Measurements from ENCODE around the gene CUX1. TPM values are rescaled to one million over a fixed set of nuclear protein-coding genes. Genes with fewer than 3 reads are reported as not detected.

The CUX1 gene
- total and polyA plus RNA-seq, 2 of the 13 experiments (the other 11 are each of a cell fraction or from before 2014, with no cell fraction given): 13.7 to 14.9 TPM

DNA sequence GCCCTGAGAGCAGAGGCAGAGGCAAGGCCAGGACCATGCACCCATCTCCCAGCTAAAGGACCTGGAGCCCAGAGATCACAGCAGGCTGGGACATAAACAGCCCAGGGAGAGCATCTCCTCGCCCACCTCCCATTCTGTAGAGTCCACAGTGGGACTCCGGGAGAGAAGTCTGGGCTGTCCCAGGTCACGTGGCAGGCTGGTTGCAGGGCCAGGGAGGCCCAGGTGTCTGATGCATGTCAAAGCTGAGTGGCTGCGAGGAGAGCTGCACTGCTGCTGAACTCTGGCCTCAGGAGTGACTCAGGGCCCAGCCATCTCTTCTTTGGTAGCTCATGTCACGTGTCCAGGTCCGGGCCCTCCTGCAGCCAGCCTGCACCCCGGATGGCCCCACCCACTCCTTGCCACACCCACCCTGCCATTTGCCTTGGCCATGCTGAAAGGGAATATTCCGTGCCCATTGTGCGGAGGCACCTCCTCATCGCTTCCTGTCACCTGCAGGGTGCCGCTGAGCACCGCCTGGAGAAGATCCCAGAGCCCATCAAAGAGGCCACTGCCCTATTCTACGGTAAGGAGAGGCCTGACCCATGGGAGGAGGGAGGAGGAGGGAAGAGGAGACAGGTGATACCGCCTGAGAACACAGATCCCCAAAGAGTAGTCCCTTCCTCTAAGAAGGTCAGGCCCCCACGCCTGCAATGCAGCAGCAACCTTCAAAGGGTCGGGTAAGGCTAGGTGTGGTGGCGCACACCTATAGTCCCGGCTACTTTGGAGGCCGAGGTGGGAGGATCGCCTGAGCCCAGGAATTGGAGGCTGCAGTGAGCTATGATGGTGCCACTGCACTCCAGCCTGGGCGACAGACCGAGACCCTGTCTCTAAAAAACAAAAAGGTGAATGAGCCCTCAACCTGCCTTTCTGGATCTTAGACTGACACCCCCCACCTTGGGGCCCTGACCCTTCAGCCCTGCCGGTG, 456.6 kb downstream of the CUX1 start (continued):
- TF ChIP-seq, protein P1, sequence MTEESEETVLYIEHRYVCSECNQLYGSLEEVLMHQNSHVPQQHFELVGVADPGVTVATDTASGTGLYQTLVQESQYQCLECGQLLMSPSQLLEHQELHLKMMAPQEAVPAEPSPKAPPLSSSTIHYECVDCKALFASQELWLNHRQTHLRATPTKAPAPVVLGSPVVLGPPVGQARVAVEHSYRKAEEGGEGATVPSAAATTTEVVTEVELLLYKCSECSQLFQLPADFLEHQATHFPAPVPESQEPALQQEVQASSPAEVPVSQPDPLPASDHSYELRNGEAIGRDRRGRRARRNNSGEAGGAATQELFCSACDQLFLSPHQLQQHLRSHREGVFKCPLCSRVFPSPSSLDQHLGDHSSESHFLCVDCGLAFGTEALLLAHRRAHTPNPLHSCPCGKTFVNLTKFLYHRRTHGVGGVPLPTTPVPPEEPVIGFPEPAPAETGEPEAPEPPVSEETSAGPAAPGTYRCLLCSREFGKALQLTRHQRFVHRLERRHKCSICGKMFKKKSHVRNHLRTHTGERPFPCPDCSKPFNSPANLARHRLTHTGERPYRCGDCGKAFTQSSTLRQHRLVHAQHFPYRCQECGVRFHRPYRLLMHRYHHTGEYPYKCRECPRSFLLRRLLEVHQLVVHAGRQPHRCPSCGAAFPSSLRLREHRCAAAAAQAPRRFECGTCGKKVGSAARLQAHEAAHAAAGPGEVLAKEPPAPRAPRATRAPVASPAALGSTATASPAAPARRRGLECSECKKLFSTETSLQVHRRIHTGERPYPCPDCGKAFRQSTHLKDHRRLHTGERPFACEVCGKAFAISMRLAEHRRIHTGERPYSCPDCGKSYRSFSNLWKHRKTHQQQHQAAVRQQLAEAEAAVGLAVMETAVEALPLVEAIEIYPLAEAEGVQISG (CRISPR knock-in tag; IDR thresholded peaks at IDR 0.05): peak; percentile 59
- TF ChIP-seq, protein P2, sequence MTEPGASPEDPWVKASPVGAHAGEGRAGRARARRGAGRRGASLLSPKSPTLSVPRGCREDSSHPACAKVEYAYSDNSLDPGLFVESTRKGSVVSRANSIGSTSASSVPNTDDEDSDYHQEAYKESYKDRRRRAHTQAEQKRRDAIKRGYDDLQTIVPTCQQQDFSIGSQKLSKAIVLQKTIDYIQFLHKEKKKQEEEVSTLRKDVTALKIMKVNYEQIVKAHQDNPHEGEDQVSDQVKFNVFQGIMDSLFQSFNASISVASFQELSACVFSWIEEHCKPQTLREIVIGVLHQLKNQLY (CRISPR knock-in tag; IDR thresholded peaks at IDR 0.05): peak; percentile 98
- TF ChIP-seq TSC22D2 (CRISPR knock-in tag; IDR thresholded peaks at IDR 0.05; ENCODE audit: borderline replicate concordance) (no peak), PRPF4 (IDR thresholded peaks at IDR 0.05; ENCODE audit: low read depth, low read length, poor library complexity, severe bottlenecking) (no peak)

DNA sequence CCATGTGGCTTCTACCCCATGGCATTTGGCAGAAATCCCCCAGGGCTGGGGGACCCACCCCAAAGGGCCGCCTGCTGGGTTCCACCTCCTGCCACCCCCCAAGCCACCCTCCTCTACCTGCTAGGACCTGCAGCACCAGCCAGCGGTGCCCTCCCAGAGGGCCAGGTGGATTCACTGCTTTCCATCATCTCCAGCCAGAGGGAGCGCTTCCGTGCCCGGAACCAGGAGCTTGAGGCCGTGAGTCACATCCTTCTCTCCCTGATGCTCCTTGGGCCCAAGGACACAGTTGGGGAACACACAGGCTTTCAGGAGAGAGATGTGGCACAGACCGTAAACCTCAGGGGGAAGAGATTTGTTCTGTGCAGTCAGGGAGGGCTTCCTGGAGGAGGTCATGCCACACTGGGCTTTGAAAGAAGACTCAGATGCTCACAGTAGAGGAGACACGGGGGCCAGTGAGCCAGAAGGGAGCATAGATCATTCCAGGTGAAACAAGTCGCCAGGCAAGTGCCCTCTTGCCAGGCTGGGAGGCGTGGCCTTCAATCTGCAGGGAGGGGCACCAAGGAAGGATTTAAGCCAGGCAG, 457.8 kb downstream of the CUX1 start:
- no peak for DNase-seq (ENCODE audit: low spot score)
- H3K27ac ChIP-seq (ENCODE audit: extremely low read length, insufficient read depth, low read length): no peak overlapping the region
- 94% methylated on average over 9 of the region's 10 CpGs for WGBS (ENCODE audit: low lambda C conversion rate)

More for the DNA sequence above, 457.8 kb downstream of the CUX1 start:
- no peaks in the 10 kb centered on the region for H3K79me2 ChIP-seq (ENCODE audit: insufficient read depth, low read length)
- no peaks in the 10 kb centered on the region for H3K36me3 ChIP-seq (replicated peaks in 1 of 2; ENCODE audit: control insufficient read depth in 1 of 2, insufficient read depth in 2 of 2, low read length in 2 of 2)
- H3K4me2 ChIP-seq (ENCODE audit: low read depth, low read length): no peak overlapping the region
- intact Hi-C loops (cut with micrococcal nuclease; ENCODE audit: unreplicated experiment) (no loop called here), in situ Hi-C loops (cut with HindIII; ENCODE audit: extremely low pct_ligation_motif_present, low pct_unique_long_range_greater_than_20kb) (no loop called here)
- FAIRE-seq (no peak), ATAC-seq (no peak)
- peaks cover 45% of the 10 kb centered on the region for H3K4me1 ChIP-seq (ENCODE audit: insufficient read depth, low read length)
- no peak overlapping the region for H3K4me3 ChIP-seq (replicated peaks in 1 of 3; ENCODE audit: insufficient read depth in 1 of 3, low read depth in 2 of 3, low read length in 3 of 3)
- no peaks in the 10 kb centered on the region for H4K20me1 ChIP-seq (ENCODE audit: insufficient read depth, low read length)
- CTCF ChIA-PET (ENCODE audit: low intra/inter-chr PET ratio, low total read pairs): no interaction called here
- BruUV-seq (replicated peaks): no TSS peak
- no peaks in the 10 kb centered on the region for H3K27me3 ChIP-seq (ENCODE audit: control insufficient read depth in 1 of 2, insufficient read depth in 2 of 2, low read length in 2 of 2)
- no peak overlapping the region for H3K9ac ChIP-seq (ENCODE audit: insufficient read depth, low read depth, low read length)
- POLR2A ChIA-PET: no interaction called here
- H2AFZ ChIP-seq (ENCODE audit: low read length): no peak overlapping the region
- H3K9me3 ChIP-seq (ENCODE audit: low read length): no peaks in the 10 kb centered on the region
- TF ChIP-seq, protein P3, sequence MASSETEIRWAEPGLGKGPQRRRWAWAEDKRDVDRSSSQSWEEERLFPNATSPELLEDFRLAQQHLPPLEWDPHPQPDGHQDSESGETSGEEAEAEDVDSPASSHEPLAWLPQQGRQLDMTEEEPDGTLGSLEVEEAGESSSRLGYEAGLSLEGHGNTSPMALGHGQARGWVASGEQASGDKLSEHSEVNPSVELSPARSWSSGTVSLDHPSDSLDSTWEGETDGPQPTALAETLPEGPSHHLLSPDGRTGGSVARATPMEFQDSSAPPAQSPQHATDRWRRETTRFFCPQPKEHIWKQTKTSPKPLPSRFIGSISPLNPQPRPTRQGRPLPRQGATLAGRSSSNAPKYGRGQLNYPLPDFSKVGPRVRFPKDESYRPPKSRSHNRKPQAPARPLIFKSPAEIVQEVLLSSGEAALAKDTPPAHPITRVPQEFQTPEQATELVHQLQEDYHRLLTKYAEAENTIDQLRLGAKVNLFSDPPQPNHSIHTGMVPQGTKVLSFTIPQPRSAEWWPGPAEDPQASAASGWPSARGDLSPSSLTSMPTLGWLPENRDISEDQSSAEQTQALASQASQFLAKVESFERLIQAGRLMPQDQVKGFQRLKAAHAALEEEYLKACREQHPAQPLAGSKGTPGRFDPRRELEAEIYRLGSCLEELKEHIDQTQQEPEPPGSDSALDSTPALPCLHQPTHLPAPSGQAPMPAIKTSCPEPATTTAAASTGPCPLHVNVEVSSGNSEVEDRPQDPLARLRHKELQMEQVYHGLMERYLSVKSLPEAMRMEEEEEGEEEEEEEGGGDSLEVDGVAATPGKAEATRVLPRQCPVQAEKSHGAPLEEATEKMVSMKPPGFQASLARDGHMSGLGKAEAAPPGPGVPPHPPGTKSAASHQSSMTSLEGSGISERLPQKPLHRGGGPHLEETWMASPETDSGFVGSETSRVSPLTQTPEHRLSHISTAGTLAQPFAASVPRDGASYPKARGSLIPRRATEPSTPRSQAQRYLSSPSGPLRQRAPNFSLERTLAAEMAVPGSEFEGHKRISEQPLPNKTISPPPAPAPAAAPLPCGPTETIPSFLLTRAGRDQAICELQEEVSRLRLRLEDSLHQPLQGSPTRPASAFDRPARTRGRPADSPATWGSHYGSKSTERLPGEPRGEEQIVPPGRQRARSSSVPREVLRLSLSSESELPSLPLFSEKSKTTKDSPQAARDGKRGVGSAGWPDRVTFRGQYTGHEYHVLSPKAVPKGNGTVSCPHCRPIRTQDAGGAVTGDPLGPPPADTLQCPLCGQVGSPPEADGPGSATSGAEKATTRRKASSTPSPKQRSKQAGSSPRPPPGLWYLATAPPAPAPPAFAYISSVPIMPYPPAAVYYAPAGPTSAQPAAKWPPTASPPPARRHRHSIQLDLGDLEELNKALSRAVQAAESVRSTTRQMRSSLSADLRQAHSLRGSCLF (CRISPR knock-in tag; IDR thresholded peaks at IDR 0.05; ENCODE audit: borderline replicate concordance): no peak
- 0 out of 2 replicates have a peak, but pooled peaks have one; percentile 36 for TF ChIP-seq ZMYM3 (CRISPR knock-in tag; IDR thresholded peaks at IDR 0.05)
- TF ChIP-seq ZFP36 (IDR thresholded peaks at IDR 0.05; ENCODE audit: borderline replicate concordance, low read depth, low read length, partially characterized antibody): peak; percentile 72
